ENCODE measurements around the gene GTF2F2. TPM values are rescaled to one million over a fixed set of nuclear protein-coding genes. Genes with fewer than 3 reads are reported as not detected.
"Not testable (repeated sequence)": the region's sequence is repeated elsewhere in the genome, so short reads cannot be mapped to it uniquely, and the experiment has no call there.

Gene GTF2F2
- total RNA-seq, 1 experiment from 2014 or later = 40.1 TPM

- Histone ChIP-seq H3K9ac (ENCODE audit: low read length) (no peak overlapping the region), H3K9me3 (ENCODE audit: control insufficient read depth in 1 of 2, insufficient read depth in 1 of 2, low read depth in 1 of 2, low read length in 2 of 2) (no peaks in the 10 kb centered on the region), H3K4me2 (ENCODE audit: low read length) (no peak overlapping the region), H3K79me2 (ENCODE audit: insufficient read depth, low read length) (peaks cover 58% of the 10 kb centered on the region), H3K9me2 (ENCODE audit: insufficient read depth) (no peaks in the 10 kb centered on the region), H2AFZ (ENCODE audit: low read depth, low read length, poor library complexity, severe bottlenecking) (no peak overlapping the region), H3K27me3 (ENCODE audit: insufficient read depth, low read length) (no peaks in the 10 kb centered on the region), H3K27ac (ENCODE audit: low read depth, low read length) (no peak overlapping the region), H3K4me3 (replicated peaks in 1 of 2; ENCODE audit: low read depth in 1 of 2, low read length in 2 of 2) (no peak overlapping the region), H3K4me1 (ENCODE audit: control insufficient read depth in 1 of 2, insufficient read depth in 2 of 2, low read length in 2 of 2) (peaks cover 12 to 32% of the 10 kb centered on the region in 2 experiments), H3K36me3 (ENCODE audit: control insufficient read depth in 1 of 2, insufficient read depth in 2 of 2, low read length in 2 of 2) (no peaks in the 10 kb centered on the region), H4K20me1 (ENCODE audit: insufficient read depth) (no peaks in the 10 kb centered on the region)
- no peak for ATAC-seq
- no peak for DNase-seq (ENCODE audit: low read depth, low spot score)
- ChIA-PET POLR2A (no interaction called here), CTCF (no interaction called here), RAD21 (ENCODE audit: low non-redundant PET in 1 of 2, low total read pairs in 2 of 2, uncharacterized antibody in 2 of 2, unreplicated experiment in 2 of 2) (no interaction called here)
- TF ChIP-seq POLR2AphosphoS5 (IDR thresholded peaks at IDR 0.05; ENCODE audit: low read depth, low read length) = no peak
- TF ChIP-seq CTCF (IDR thresholded peaks at IDR 0.05 in 2 of 3, conservative IDR thresholded peaks at IDR 0.05 in 1 of 3; ENCODE audit: borderline replicate concordance in 1 of 3, insufficient read depth in 1 of 3, low read depth in 2 of 3, low read length in 2 of 3) = no peak
- no peak for TF ChIP-seq EZH2phosphoT487 (IDR thresholded peaks at IDR 0.05; ENCODE audit: borderline replicate concordance)
- TF ChIP-seq, protein P1, sequence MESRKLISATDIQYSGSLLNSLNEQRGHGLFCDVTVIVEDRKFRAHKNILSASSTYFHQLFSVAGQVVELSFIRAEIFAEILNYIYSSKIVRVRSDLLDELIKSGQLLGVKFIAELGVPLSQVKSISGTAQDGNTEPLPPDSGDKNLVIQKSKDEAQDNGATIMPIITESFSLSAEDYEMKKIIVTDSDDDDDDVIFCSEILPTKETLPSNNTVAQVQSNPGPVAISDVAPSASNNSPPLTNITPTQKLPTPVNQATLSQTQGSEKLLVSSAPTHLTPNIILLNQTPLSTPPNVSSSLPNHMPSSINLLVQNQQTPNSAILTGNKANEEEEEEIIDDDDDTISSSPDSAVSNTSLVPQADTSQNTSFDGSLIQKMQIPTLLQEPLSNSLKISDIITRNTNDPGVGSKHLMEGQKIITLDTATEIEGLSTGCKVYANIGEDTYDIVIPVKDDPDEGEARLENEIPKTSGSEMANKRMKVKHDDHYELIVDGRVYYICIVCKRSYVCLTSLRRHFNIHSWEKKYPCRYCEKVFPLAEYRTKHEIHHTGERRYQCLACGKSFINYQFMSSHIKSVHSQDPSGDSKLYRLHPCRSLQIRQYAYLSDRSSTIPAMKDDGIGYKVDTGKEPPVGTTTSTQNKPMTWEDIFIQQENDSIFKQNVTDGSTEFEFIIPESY (IDR thresholded peaks at IDR 0.05; ENCODE audit: extremely low read depth, insufficient replicate concordance, low read length) = no peak
- no peak for TF ChIP-seq ZNF274 (IDR thresholded peaks at IDR 0.05; ENCODE audit: low read depth, low read length)
- no peak for TF ChIP-seq EZH2 (IDR thresholded peaks at IDR 0.05)
- no peak for TF ChIP-seq FOSL1 (IDR thresholded peaks at IDR 0.05; ENCODE audit: low read depth)
- no peak for TF ChIP-seq SP1 (IDR thresholded peaks at IDR 0.05; ENCODE audit: low read depth)
- TF ChIP-seq ZFX (IDR thresholded peaks at IDR 0.05) = no peak
- TF ChIP-seq, protein P2, sequence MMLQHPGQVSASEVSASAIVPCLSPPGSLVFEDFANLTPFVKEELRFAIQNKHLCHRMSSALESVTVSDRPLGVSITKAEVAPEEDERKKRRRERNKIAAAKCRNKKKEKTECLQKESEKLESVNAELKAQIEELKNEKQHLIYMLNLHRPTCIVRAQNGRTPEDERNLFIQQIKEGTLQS (IDR thresholded peaks at IDR 0.05) = no peak
- TF ChIP-seq RAD21 (IDR thresholded peaks at IDR 0.05; ENCODE audit: low read depth) = no peak
- no peak for TF ChIP-seq POLR2A (IDR thresholded peaks at IDR 0.05; ENCODE audit: borderline replicate concordance, extremely low read depth, insufficient read depth, insufficient read length)
- no peak for TF ChIP-seq CEBPB (IDR thresholded peaks at IDR 0.05; ENCODE audit: low read depth)
- no peak for TF ChIP-seq SRF (IDR thresholded peaks at IDR 0.05; ENCODE audit: low read depth)
- no peak for TF ChIP-seq CBX3 (IDR thresholded peaks at IDR 0.05; ENCODE audit: low read depth)
- no peak for TF ChIP-seq ELF1 (IDR thresholded peaks at IDR 0.05; ENCODE audit: borderline replicate concordance, low read depth)
- TF ChIP-seq JUND (IDR thresholded peaks at IDR 0.05) = no peak
- BruUV-seq (replicated peaks) = no TSS peak
- intact Hi-C loops (cut with micrococcal nuclease) = no loop called here
These were observed 65.0 kb downstream of the GTF2F2 start for GRCh38 chr13:45185286-45185685.

DNA sequence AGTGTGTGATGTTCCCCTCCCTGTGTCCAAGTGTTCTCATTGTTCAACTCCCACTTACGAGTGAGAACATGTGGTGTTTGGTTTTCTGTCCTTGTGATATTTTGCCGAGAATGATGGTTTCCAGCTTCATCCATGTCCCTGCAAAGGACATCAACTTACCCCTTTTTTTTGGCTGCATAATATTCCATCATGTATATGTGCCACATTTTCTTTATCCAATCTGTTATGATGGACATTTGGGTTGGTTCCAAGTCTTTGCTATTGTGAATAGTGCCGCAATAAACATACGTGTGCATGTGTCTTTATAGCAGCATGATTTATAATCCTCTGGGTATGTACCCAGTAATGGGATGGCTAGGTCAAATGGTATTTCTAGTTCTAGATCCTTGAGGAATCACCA, 68.8 kb downstream of the GTF2F2 start:
- H2AFZ ChIP-seq (ENCODE audit: low read depth, low read length, poor library complexity, severe bottlenecking); H3K36me3 ChIP-seq (ENCODE audit: control insufficient read depth in 1 of 2, insufficient read depth in 2 of 2, low read length in 2 of 2); DNase-seq (ENCODE audit: low read depth, low spot score); BruUV-seq (replicated peaks); H3K4me3 ChIP-seq (replicated peaks in 1 of 2; ENCODE audit: low read depth in 1 of 2, low read length in 2 of 2); POLR2A ChIA-PET; H3K9ac ChIP-seq (ENCODE audit: low read length); H3K9me2 ChIP-seq (ENCODE audit: insufficient read depth); H3K27ac ChIP-seq (ENCODE audit: low read depth, low read length); RAD21 ChIA-PET (ENCODE audit: low non-redundant PET in 1 of 2, low total read pairs in 2 of 2, uncharacterized antibody in 2 of 2, unreplicated experiment in 2 of 2); H4K20me1 ChIP-seq (ENCODE audit: insufficient read depth); ATAC-seq; H3K9me3 ChIP-seq (ENCODE audit: control insufficient read depth in 1 of 2, insufficient read depth in 1 of 2, low read depth in 1 of 2, low read length in 2 of 2); H3K27me3 ChIP-seq (ENCODE audit: insufficient read depth, low read length); H3K4me2 ChIP-seq (ENCODE audit: low read length); CTCF ChIA-PET; intact Hi-C loops (cut with micrococcal nuclease): not testable (repeated sequence)
- peaks cover 0 to 16% of the 10 kb centered on the region in 2 experiments; a peak in 3 of 4 replicates for H3K4me1 ChIP-seq (ENCODE audit: control insufficient read depth in 1 of 2, insufficient read depth in 2 of 2, low read length in 2 of 2)
- H3K79me2 ChIP-seq (ENCODE audit: insufficient read depth, low read length) = peaks cover 42% of the 10 kb centered on the region

Measured in HCT116 (cell line).